ENCODE results near the gene ACSBG1.

The ACSBG1 gene

DNA sequence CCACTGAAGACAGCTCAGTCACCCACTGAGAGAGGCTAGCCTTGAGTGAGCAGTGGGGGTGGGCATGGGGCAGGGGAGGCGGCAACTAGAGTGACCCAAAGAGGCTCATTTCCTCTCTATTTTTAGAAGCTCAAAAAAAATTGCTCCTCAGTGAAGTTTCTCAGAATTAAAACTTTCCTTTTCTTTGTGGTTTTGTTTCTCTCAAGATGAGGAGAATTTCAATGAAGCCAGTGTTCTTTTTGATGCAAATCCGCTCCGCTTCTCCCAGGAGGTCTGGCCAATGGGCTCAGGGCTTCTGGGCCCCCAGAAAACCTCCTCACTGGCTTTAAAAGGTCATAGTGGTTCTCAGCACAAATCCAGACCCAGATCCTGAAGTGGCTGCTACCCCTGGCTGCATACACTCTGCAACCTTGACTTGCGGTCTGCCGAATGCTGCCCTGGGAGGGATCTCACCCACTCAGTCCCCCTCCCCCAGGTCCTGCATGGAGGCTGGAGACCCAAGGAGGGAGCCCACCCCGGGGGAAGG, at the start of gene ACSBG1:
TSS of gene ACSBG1 (minus strand) at position 51 of the 526 bp plus-strand sequence. CDS start 64 bp downstream, outside the sequence.
- no peak for DNase-seq

DNA sequence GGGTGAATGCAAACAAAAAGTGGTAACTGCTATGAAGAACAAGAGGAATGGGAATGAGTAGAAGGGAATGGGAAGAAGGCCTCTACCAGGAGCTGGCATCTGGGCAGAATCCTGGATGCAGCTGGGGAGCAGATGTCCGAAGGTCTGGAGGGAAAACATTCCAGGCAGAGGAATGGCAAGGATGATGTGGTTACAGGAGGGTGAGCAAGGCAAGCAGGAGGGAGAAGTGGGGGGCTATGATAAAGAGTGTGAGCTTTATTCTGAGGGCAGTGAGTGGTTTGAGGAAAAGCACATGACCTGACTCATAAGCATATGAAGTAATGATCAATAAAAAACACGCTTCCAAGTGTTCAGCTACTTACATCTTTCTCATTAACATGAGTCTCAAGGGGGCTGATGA, 48.0 kb upstream of the ACSBG1 start:
- no peak for DNase-seq

- DNase-seq, result no peak
Observed at GRCh38 chr15:78280319-78281072, 46.1 kb upstream of the ACSBG1 start.

GRCh38 chr15:78276064-78276943, 41.9 kb upstream of the ACSBG1 start:
- no peak for DNase-seq

DNA sequence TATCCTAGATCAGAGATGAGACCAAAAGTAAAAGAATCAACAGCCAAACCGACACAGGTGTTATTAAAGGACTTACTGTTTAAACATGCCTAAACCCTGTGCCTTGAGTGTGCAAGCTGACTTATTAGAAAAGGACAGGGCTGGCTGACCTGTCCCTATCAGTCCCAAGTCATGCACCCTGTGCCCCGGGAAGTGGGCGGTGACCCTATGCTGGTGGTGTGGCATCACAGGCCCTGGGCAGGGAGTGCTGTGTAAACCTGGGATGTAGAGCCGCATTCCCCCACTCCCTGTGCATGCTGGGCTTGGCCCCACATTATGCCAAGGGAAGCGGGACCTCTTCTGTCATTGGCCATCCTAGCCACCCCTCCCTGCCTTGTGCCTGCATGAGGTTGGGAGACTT, 40.6 kb upstream of the ACSBG1 start:
- no peak for DNase-seq

DNA sequence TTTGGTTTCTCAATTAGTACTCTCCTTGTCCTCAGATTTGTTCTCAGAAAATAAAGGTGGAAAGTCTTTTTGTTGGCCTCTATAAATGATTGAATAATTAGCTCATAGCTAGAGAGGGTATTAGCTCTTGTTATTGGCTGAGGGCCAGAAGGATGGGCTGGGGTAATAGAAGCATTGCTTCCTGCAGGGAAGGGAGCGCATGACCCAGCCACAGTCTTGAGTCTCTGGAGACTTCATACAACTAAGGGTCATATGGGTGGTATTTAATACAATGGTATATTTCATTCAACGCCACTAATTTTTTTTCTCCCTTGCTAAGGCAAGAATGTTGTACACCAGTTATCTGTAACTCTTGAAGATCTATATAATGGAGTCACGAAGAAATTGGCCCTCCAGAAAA, 38.4 kb upstream of the ACSBG1 start:
- DNase-seq, result no peak

- no peak for DNase-seq
Observed at GRCh38 chr15:78272316-78272715, 38.0 kb upstream of the ACSBG1 start.

DNA sequence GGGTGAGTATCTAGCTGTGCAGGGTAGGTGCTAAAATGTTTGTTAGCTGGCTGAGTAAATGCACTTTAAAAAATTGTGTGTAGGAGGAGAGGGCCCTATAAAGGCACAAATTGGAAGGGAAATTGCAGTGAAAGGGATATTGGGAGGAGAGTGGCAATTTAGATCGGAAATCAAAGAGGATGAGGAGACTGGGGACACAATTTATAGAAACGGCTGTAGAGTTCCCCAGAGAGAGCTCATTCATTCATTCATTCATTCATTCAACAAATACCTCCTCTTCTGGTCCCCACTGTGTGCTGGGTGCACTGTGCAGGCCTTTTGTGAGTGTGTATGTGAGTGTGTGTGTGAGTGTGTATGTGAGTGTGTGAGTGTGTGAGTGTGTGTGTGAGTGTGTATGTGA, 32.4 kb upstream of the ACSBG1 start:
- DNase-seq, result no peak

GRCh38 chr15:78266229-78266628, 31.9 kb upstream of the ACSBG1 start:
- no peak for DNase-seq

DNA sequence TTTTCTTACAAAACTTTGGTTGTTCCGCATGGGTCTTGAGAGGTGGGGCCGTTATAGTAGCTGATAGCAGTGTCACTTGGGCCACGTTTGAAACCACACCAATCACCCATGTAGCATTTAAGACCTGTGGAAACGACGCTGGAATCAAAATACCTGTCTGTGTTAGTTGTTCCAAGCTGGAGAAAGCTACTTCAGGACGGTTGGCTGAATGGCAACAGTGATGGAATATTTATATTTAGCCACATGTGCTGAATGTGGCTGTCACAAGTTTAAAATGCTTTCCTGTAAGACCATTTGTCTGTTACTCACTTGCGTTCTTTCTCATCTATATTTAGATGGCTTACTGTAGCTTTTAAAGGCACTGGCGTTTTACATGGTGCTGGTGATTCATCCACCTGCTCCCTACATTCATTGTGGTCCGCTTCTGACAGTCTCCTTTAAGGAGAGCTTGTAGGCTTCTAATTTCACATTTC, 31.4 kb upstream of the ACSBG1 start:
- no peak for DNase-seq

GRCh38 chr15:78265137-78265460, 30.7 kb upstream of the ACSBG1 start:
- no peak for DNase-seq

DNA sequence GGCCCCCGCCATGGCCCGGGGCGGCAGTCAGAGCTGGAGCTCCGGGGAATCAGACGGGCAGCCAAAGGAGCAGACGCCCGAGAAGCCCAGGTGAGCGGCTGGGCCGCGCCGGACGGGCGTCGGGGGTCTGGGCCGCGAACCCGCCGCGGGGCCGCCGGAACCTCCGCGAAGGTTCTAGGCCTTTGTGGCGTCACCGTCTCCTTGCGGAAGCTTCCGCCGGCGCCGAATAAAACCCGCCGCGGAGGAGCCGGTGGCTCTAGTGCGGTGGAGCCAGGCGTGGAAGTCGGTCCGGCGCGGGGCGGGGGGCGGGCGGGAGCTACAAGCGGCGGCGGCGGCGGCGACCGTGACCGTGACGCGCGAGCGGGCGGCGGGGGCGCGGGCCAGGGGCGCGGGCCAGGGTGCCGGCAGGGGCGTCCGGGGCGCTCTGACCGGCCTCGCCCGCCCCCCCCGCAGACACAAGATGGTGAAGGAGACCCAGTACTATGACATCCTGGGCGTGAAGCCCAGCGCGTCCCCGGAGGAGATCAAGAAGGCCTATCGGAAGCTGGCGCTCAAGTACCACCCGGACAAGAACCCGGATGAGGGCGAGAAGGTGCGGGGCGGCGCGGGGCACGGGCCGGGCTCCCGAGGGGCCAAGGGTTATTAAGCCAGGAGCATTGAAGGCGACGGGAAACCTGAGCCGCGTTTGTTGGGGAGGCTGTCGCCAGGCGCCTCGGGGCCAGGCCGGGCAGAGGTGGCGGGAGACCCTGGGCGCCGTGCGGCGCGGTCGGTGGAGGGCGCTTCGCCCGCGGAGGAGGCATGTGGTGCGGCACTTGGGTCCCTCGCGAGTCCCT, 30.2 kb upstream of the ACSBG1 start, which contains the start of gene DNAJA4:
TSS of gene DNAJA4 (plus strand) at position 259 of the 833 bp plus-strand sequence. CDS start at position 461, 202 bp downstream.
- peak; percentile 60 for DNase-seq

- DNase-seq, result no peak
Observed at GRCh38 chr15:78263907-78264303, 29.5 kb upstream of the ACSBG1 start.

- no peak for DNase-seq
Observed at GRCh38 chr15:78263351-78263781, 29.0 kb upstream of the ACSBG1 start.

GRCh38 chr15:78261062-78261461, 26.7 kb upstream of the ACSBG1 start:
- DNase-seq, result no peak

- no peak for DNase-seq
Observed at GRCh38 chr15:78260489-78260888, 26.1 kb upstream of the ACSBG1 start.

DNA sequence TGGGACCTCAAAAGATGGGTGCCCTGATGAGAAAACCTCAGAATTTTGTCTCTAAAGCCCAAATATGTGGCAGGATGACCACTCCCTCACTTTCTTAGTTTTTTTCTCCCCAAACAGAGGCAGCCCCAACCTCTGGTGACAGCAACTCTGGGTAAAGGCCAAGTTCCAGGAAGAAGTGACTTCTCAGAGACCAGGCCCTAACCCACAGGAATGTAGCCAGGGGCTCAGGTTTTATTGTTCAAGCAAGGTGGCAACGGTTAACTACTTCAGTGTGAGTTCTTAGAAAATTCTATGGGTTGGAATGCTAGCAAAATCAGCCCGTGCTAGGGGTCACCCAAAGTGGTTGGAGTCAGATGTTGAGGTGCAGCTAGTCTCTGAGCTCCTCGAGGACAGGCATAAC, 24.9 kb upstream of the ACSBG1 start:
- DNase-seq, result no peak

DNA sequence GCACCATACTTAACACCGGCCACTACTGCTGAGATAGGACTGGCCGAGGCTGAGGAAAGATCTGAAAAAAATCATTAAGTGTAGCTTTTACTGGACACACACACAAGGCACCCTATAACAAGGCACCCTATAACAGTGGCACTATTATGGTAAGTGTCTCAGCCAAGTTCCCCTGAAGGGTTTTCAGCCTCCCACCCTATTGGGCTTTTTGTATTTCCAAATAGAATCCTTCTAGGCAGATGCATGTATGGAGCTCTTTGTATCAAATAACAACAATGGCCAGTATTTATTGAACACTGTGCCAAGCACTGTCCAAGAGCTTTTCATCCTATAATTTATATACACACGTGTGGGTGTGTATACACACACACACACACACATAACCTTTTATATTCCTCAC, 23.3 kb upstream of the ACSBG1 start:
- DNase-seq, result no peak

GRCh38 chr15:78256044-78256437, 21.7 kb upstream of the ACSBG1 start:
- DNase-seq, result no peak

- DNase-seq, result no peak
Observed at GRCh38 chr15:78255421-78256043, 21.2 kb upstream of the ACSBG1 start.

- no peak for DNase-seq
Observed at GRCh38 chr15:78251136-78251535, 16.8 kb upstream of the ACSBG1 start.

GRCh38 chr15:78249131-78249530, 14.8 kb upstream of the ACSBG1 start:
- DNase-seq, result no peak
